Mononuclear cell (primary cell): ENCODE data around the gene SLFN12L. TPM values are rescaled to one million over a fixed set of nuclear protein-coding genes. Genes with fewer than 3 reads are reported as not detected.
"Not testable (repeated sequence)": the region's sequence is repeated elsewhere in the genome, so short reads cannot be mapped to it uniquely, and the experiment has no call there.

Experiments used
- H3K27me3 ChIP-seq: 2 replicates; pipeline ENCODE4 v1.6.0; 2011; ENCODE audit warnings: low read length, control low read depth; ENCODE audit not compliant: insufficient read depth
- H3K4me1 ChIP-seq: 2 replicates; pipeline ENCODE4 v1.5.1; 2011; ENCODE audit warnings: mild to moderate bottlenecking, low read length, control low read depth; ENCODE audit not compliant: insufficient read depth
- H3K4me3 ChIP-seq: 2 replicates; pipeline ENCODE4 v1.5.1; 2011; ENCODE audit warnings: mild to moderate bottlenecking, low read length, moderate library complexity
- H3K9me3 ChIP-seq: 2 replicates; pipeline ENCODE4 v1.5.1; 2011; ENCODE audit warnings: low read depth, mild to moderate bottlenecking, control low read depth, low read length
- total RNA-seq: library from RNA; depleted of rRNA; stranded (reverse); fragments of >200 nt; gene quantifications from one replicate; pipeline ENCODE4 v1.2.3, GENCODE V29; 2012

SLFN12L gene
- 53.3 TPM for total RNA-seq

- peaks cover 30% of the 10 kb centered on the region for H3K4me1 ChIP-seq
- H3K27me3 ChIP-seq = no peaks in the 10 kb centered on the region
- H3K4me3 ChIP-seq = peak within 1 kb of the TSS; percentile 53
- H3K9me3 ChIP-seq = no peaks in the 10 kb centered on the region
Measured at GRCh38 chr17:35537601-35538141, at the start of gene SLFN12L. SLFN12L (minus strand) TSS chr17:35537678; CDS start chr17:35522364, 15,314 bp downstream.

- H3K9me3 ChIP-seq = no peaks in the 10 kb centered on the region
- H3K4me1 ChIP-seq = peaks cover 20% of the 10 kb centered on the region
- H3K27me3 ChIP-seq = no peaks in the 10 kb centered on the region
- H3K4me3 ChIP-seq = peak overlapping the region; percentile 76
Measured at GRCh38 chr17:35586569-35587073, 49.1 kb upstream of the SLFN12L start.

GRCh38 chr17:35584061-35584460 lies 46.6 kb upstream of the SLFN12L start:
- peaks cover 20% of the 10 kb centered on the region for H3K4me1 ChIP-seq
- H3K27me3 ChIP-seq = no peaks in the 10 kb centered on the region
- H3K9me3 ChIP-seq = no peaks in the 10 kb centered on the region
- no peak overlapping the region for H3K4me3 ChIP-seq

GRCh38 chr17:35578929-35579432 lies 41.5 kb upstream of the SLFN12L start:
- H3K27me3 ChIP-seq = no peaks in the 10 kb centered on the region
- peaks cover 17% of the 10 kb centered on the region for H3K4me1 ChIP-seq
- H3K4me3 ChIP-seq = peak overlapping the region; percentile 64
- no peaks in the 10 kb centered on the region for H3K9me3 ChIP-seq

GRCh38 chr17:35578197-35578928 lies 40.9 kb upstream of the SLFN12L start, which contains the start of gene PEX12:
PEX12 (minus strand) TSS chr17:35578571; CDS start chr17:35578021, 550 bp downstream.
- peak within 1 kb of the TSS; percentile 64 for H3K4me3 ChIP-seq
- no peaks in the 10 kb centered on the region for H3K27me3 ChIP-seq
- no peaks in the 10 kb centered on the region for H3K9me3 ChIP-seq
- peaks cover 17% of the 10 kb centered on the region for H3K4me1 ChIP-seq

- Histone ChIP-seq H3K4me1 (peaks cover 17% of the 10 kb centered on the region), H3K27me3 (no peaks in the 10 kb centered on the region), H3K9me3 (no peaks in the 10 kb centered on the region), H3K4me3 (peak overlapping the region; percentile 64)
Measured at GRCh38 chr17:35577830-35578196, 40.3 kb upstream of the SLFN12L start.

- H3K4me3 ChIP-seq = no peak overlapping the region
- H3K27me3 ChIP-seq = no peaks in the 10 kb centered on the region
- H3K9me3 ChIP-seq = no peaks in the 10 kb centered on the region
- H3K4me1 ChIP-seq = peaks cover 17% of the 10 kb centered on the region
Measured at GRCh38 chr17:35575759-35576158, 38.3 kb upstream of the SLFN12L start.

- no peak overlapping the region for H3K4me3 ChIP-seq
- H3K4me1 ChIP-seq = peaks cover 23% of the 10 kb centered on the region
- H3K9me3 ChIP-seq = no peaks in the 10 kb centered on the region
- no peaks in the 10 kb centered on the region for H3K27me3 ChIP-seq
Measured at GRCh38 chr17:35569405-35569804, 31.9 kb upstream of the SLFN12L start.

GRCh38 chr17:35568561-35568960 lies 31.1 kb upstream of the SLFN12L start:
- Histone ChIP-seq H3K9me3 (no peaks in the 10 kb centered on the region), H3K4me3 (peak overlapping the region; percentile 95), H3K27me3 (no peaks in the 10 kb centered on the region), H3K4me1 (peaks cover 23% of the 10 kb centered on the region)

GRCh38 chr17:35566968-35567367 lies 29.5 kb upstream of the SLFN12L start:
- H3K4me3 ChIP-seq = no peak overlapping the region
- H3K4me1 ChIP-seq = peaks cover 23% of the 10 kb centered on the region
- no peaks in the 10 kb centered on the region for H3K27me3 ChIP-seq
- H3K9me3 ChIP-seq = no peaks in the 10 kb centered on the region

GRCh38 chr17:35563181-35563580 lies 25.7 kb upstream of the SLFN12L start:
- H3K27me3 ChIP-seq, H3K4me3 ChIP-seq, H3K4me1 ChIP-seq, H3K9me3 ChIP-seq: not testable (repeated sequence)

GRCh38 chr17:35560703-35561102 lies 23.2 kb upstream of the SLFN12L start, which contains the start of gene SLFN14:
SLFN14 (minus strand) TSS chr17:35560819; CDS start chr17:35558062, 2,757 bp downstream.
- Histone ChIP-seq H3K4me1 (no peaks in the 10 kb centered on the region), H3K9me3 (no peaks in the 10 kb centered on the region), H3K4me3 (no peak within 1 kb of the TSS), H3K27me3 (no peaks in the 10 kb centered on the region)

- H3K9me3 ChIP-seq = no peaks in the 10 kb centered on the region
- no peaks in the 10 kb centered on the region for H3K27me3 ChIP-seq
- no peak overlapping the region for H3K4me3 ChIP-seq
- H3K4me1 ChIP-seq = no peaks in the 10 kb centered on the region
Measured at GRCh38 chr17:35559495-35560210, 22.2 kb upstream of the SLFN12L start.

GRCh38 chr17:35557353-35557752 lies 19.9 kb upstream of the SLFN12L start:
- H3K4me3 ChIP-seq = no peak overlapping the region
- no peaks in the 10 kb centered on the region for H3K4me1 ChIP-seq
- no peaks in the 10 kb centered on the region for H3K9me3 ChIP-seq
- no peaks in the 10 kb centered on the region for H3K27me3 ChIP-seq

- H3K4me3 ChIP-seq = no peak overlapping the region
- H3K27me3 ChIP-seq = no peaks in the 10 kb centered on the region
- no peaks in the 10 kb centered on the region for H3K4me1 ChIP-seq
- H3K9me3 ChIP-seq = no peaks in the 10 kb centered on the region
Measured at GRCh38 chr17:35555691-35556090, 18.2 kb upstream of the SLFN12L start.
